H1 (cell line): ENCODE data around the gene ZC3H12C. TPM values are rescaled to one million over a fixed set of nuclear protein-coding genes. Genes with fewer than 3 reads are reported as not detected.

Experiments
- CTCF ChIA-PET: fragments of 300-600 bp; sonication (Branson Sonifier 250); formaldehyde crosslinking; loops from one replicate; lab custom pipeline; 2021; ENCODE audit not compliant: partially characterized antibody; lab: Charles Lee
- POLR2A ChIA-PET: fragments of 300-600 bp; sonication (Branson Sonifier 250); formaldehyde crosslinking; loops from one replicate; lab custom pipeline; 2021; ENCODE audit warnings: inconsistent platforms; ENCODE audit not compliant: partially characterized antibody; lab: Charles Lee
- DNase-seq, 2 experiments: peaks; one replicate each; pipeline versions ENCODE4 v3.0.0 to v3.0.0-alpha.2; 2010 to 2022; ENCODE audit warnings: low spot score in 2 of 2, low read depth in 1 of 2, mixed read lengths in 1 of 2
- FAIRE-seq: peaks from 2 replicates; lab custom pipeline; 2011; peaks lifted over from hg19 to GRCh38; lab: Jason Lieb, UNC
- H2AFZ ChIP-seq: 2 replicates; pipeline ENCODE4 v1.8.1; 2012; ENCODE audit warnings: low read length, inconsistent platforms
- H2AK5ac ChIP-seq: 2 replicates; pipeline ENCODE4 v1.6.1; 2013; ENCODE audit warnings: low read depth, low read length
- H2BK120ac ChIP-seq: replicated peaks from 2 replicates; pipeline ENCODE3; 2013; ENCODE audit warnings: low read depth, low read length, inconsistent platforms
- H2BK12ac ChIP-seq: 2 replicates; pipeline ENCODE4 v1.6.1; 2013; ENCODE audit warnings: low read depth, low read length
- H2BK15ac ChIP-seq: 2 replicates; pipeline ENCODE4 v1.6.1; 2013; ENCODE audit warnings: low read length
- H2BK20ac ChIP-seq: 2 replicates; pipeline ENCODE4 v1.6.1; 2013; ENCODE audit warnings: low read length
- H2BK5ac ChIP-seq: 2 replicates; pipeline ENCODE4 v1.6.1; 2013; ENCODE audit warnings: low read depth, low read length
- H3K14ac ChIP-seq: 2 replicates; pipeline ENCODE4 v1.6.1; 2013; ENCODE audit warnings: inconsistent platforms; ENCODE audit not compliant: insufficient read length
- H3K18ac ChIP-seq: 2 replicates; pipeline ENCODE4 v1.6.1; 2013; ENCODE audit warnings: low read length; ENCODE audit errors: extremely low read depth
- H3K23ac ChIP-seq: 2 replicates; pipeline ENCODE4 v1.6.1; 2013; ENCODE audit warnings: inconsistent platforms; ENCODE audit not compliant: insufficient read length
- H3K23me2 ChIP-seq: 2 replicates; pipeline ENCODE4 v1.6.1; 2013; ENCODE audit warnings: low read depth, low read length
- H3K27ac ChIP-seq: 2 replicates; pipeline ENCODE4 v1.6.1; 2011; ENCODE audit warnings: low read depth, low read length, inconsistent platforms
- H3K27me3 ChIP-seq, 4 experiments: replicated peaks in 1 of 4; 1 replicate in 1 of 4; 2 replicates in 3 of 4; pipeline versions ENCODE4 v1.6.1 to v1.8.1; 2011 to 2013; ENCODE audit warnings: low read length in 3 of 4, mild to moderate bottlenecking in 3 of 4, inconsistent platforms in 2 of 4, mixed read lengths in 2 of 4, moderate library complexity in 1 of 4; ENCODE audit not compliant: control insufficient read depth in 3 of 4, insufficient read depth in 3 of 4; ENCODE audit errors: extremely low read depth in 1 of 4
- H3K36me3 ChIP-seq, 4 experiments: 2 replicates each; pipeline versions ENCODE4 v1.6.1 to v1.8.1; 2011 to 2013; ENCODE audit warnings: mild to moderate bottlenecking in 4 of 4, low read length in 3 of 4, moderate library complexity in 2 of 4, control low read depth in 1 of 4, inconsistent platforms in 1 of 4; ENCODE audit not compliant: insufficient read depth in 4 of 4, control insufficient read depth in 2 of 4
- H3K4ac ChIP-seq: replicated peaks from 2 replicates; pipeline ENCODE3; 2013; ENCODE audit warnings: low read length, low read depth, mixed read lengths, inconsistent platforms; ENCODE audit not compliant: insufficient read length
- H3K4me1 ChIP-seq, 4 experiments: replicated peaks in 1 of 4; 1 replicate in 1 of 4; 2 replicates in 3 of 4; pipeline versions ENCODE4 v1.6.1 to v1.8.1; 2011 to 2013; ENCODE audit warnings: low read length in 3 of 4, inconsistent platforms in 2 of 4, mixed read lengths in 1 of 4; ENCODE audit not compliant: insufficient read depth in 4 of 4, control insufficient read depth in 3 of 4
- H3K4me2 ChIP-seq, 2 experiments: 2 replicates each; pipeline versions ENCODE4 v1.6.1 to v1.8.1; 2011 to 2013; ENCODE audit warnings: low read depth in 2 of 2, low read length in 2 of 2, control low read depth in 1 of 2, inconsistent platforms in 1 of 2, mild to moderate bottlenecking in 1 of 2; ENCODE audit not compliant: insufficient read depth in 1 of 2
- H3K4me3 ChIP-seq, 4 experiments: fragments of 200-600, 300-600 bp in 1 of 4; sonication (generic), shearing (Covaris generic), sonication (Bioruptor Twin) in 1 of 4; 2 replicates each; pipeline versions ENCODE4 v1.5.1 to v1.8.1; 2011 to 2016; ENCODE audit warnings: low read length in 4 of 4, low read depth in 3 of 4, control low read depth in 2 of 4, inconsistent platforms in 2 of 4, mild to moderate bottlenecking in 2 of 4, mixed read lengths in 1 of 4, moderate library complexity in 1 of 4; ENCODE audit not compliant: insufficient read depth in 2 of 4; ENCODE audit errors: extremely low read depth in 1 of 4
- H3K56ac ChIP-seq: replicated peaks from 2 replicates; pipeline ENCODE3; 2013; ENCODE audit warnings: low read depth, mild to moderate bottlenecking, mixed read lengths, low read length, inconsistent platforms; ENCODE audit not compliant: insufficient read length
- H3K79me1 ChIP-seq: 2 replicates; pipeline ENCODE4 v1.6.1; 2013; ENCODE audit warnings: low read depth, low read length, control low read depth
- H3K79me2 ChIP-seq, 2 experiments: 2 replicates each; pipeline versions ENCODE4 v1.6.1 to v1.8.1; 2012 to 2013; ENCODE audit warnings: low read length in 2 of 2, mild to moderate bottlenecking in 2 of 2, inconsistent platforms in 1 of 2; ENCODE audit not compliant: insufficient read depth in 2 of 2, control insufficient read depth in 1 of 2
- H3K9ac ChIP-seq, 4 experiments: replicated peaks in 1 of 4; 1 replicate in 1 of 4; 2 replicates in 3 of 4; pipeline versions ENCODE4 v1.6.1 to v1.8.1; 2011 to 2013; ENCODE audit warnings: low read depth in 3 of 4, low read length in 3 of 4, control low read depth in 2 of 4, mild to moderate bottlenecking in 2 of 4, moderate library complexity in 2 of 4, inconsistent platforms in 1 of 4; ENCODE audit errors: extremely low read depth in 1 of 4
- H3K9me3 ChIP-seq, 2 experiments: 2 replicates each; pipeline versions ENCODE4 v1.6.1 to v1.8.1; 2012 to 2013; ENCODE audit warnings: mild to moderate bottlenecking in 2 of 2, moderate library complexity in 2 of 2, control low read depth in 1 of 2, inconsistent platforms in 1 of 2, low read depth in 1 of 2, low read length in 1 of 2, mixed read lengths in 1 of 2; ENCODE audit not compliant: insufficient read depth in 2 of 2
- H4K20me1 ChIP-seq, 2 experiments: replicated peaks in 1 of 2; 2 replicates each; pipeline versions ENCODE3 to v1.8.1; 2011 to 2013; ENCODE audit warnings: inconsistent platforms in 2 of 2, low read length in 2 of 2, mild to moderate bottlenecking in 1 of 2; ENCODE audit not compliant: insufficient read depth in 2 of 2, control insufficient read depth in 1 of 2
- H4K5ac ChIP-seq: 2 replicates; pipeline ENCODE4 v1.6.1; 2013; ENCODE audit warnings: low read length, low read depth, mixed read lengths, inconsistent platforms; ENCODE audit not compliant: insufficient read length
- H4K8ac ChIP-seq: 2 replicates; pipeline ENCODE4 v1.8.0; 2013; ENCODE audit warnings: mild to moderate bottlenecking, moderate library complexity, low read length, inconsistent platforms; ENCODE audit not compliant: insufficient read depth; ENCODE audit errors: extremely low read depth
- H4K91ac ChIP-seq: replicated peaks from 2 replicates; pipeline ENCODE3; 2013; ENCODE audit warnings: low read length, mixed read lengths, inconsistent platforms; ENCODE audit not compliant: insufficient read length
- CEBPB ChIP-seq: IDR thresholded peaks from 2 replicates; pipeline ENCODE4 v1.6.1; 2012; ENCODE audit warnings: low read depth, low read length
- CTBP2 ChIP-seq: IDR thresholded peaks from 2 replicates; pipeline ENCODE4 v1.7.0; 2011; ENCODE audit warnings: borderline replicate concordance, mild to moderate bottlenecking, moderate library complexity, mixed read lengths, low read length; ENCODE audit not compliant: insufficient read depth, insufficient read length
- EZH2 ChIP-seq: fragments of 200-600 bp; sonication (generic); IDR thresholded peaks from 2 replicates; pipeline ENCODE4 v1.7.1; 2012; ENCODE audit warnings: low read depth, mild to moderate bottlenecking, moderate library complexity, low read length, inconsistent platforms; ENCODE audit not compliant: severe bottlenecking
- HDAC2 ChIP-seq, 2 experiments: fragments of 300-600 bp in 1 of 2; sonication (generic) in 1 of 2; IDR thresholded peaks; 2 replicates each; pipeline ENCODE4 v1.6.1; 2011 to 2012; ENCODE audit warnings: low read depth in 2 of 2, low read length in 2 of 2, mild to moderate bottlenecking in 2 of 2, moderate library complexity in 2 of 2, borderline replicate concordance in 1 of 2, inconsistent platforms in 1 of 2
- NANOG ChIP-seq: IDR thresholded peaks from 2 replicates; pipeline ENCODE4 v1.6.1; 2011; ENCODE audit warnings: low read length, low read depth, mild to moderate bottlenecking, inconsistent platforms; ENCODE audit not compliant: insufficient read depth, poor library complexity, severe bottlenecking
- POLR2A ChIP-seq, 2 experiments: IDR thresholded peaks; 1 replicate in 1 of 2; 2 replicates in 1 of 2; pipeline ENCODE4 v1.6.1; 2011; ENCODE audit warnings: low read depth in 2 of 2, low read length in 2 of 2, mild to moderate bottlenecking in 2 of 2; ENCODE audit errors: control extremely low read depth in 1 of 2
- SIRT6 ChIP-seq: IDR thresholded peaks from one replicate; pipeline ENCODE4 v1.7.1; 2012; ENCODE audit warnings: low read length, inconsistent platforms
- SRF ChIP-seq: IDR thresholded peaks from 2 replicates; pipeline ENCODE4 v1.6.1; 2011; ENCODE audit warnings: mild to moderate bottlenecking, low read depth, low read length, moderate library complexity
- USF2 ChIP-seq: IDR thresholded peaks from 2 replicates; pipeline ENCODE4 v1.6.1; 2011; ENCODE audit warnings: low read length, improper control_type of control experiment
- YY1 ChIP-seq: IDR thresholded peaks from 2 replicates; pipeline ENCODE4 v1.6.1; 2011; ENCODE audit warnings: low read depth, mild to moderate bottlenecking, low read length
- WGBS, 2 experiments: shearing (Covaris generic) in 1 of 2; methylation state at CpG; one replicate each; pipeline versions ENCODE4 v1.1.6 to v1.1.7; 2013 to 2015; ENCODE audit warnings: low lambda C conversion rate in 2 of 2, mixed read lengths in 2 of 2, inconsistent platforms in 1 of 2, low coverage in 1 of 2, missing lambda C conversion rate in 1 of 2; ENCODE audit not compliant: insufficient replicate concordance in 2 of 2, insufficient coverage in 1 of 2, insufficient read length in 1 of 2; ENCODE audit errors: extremely low coverage in 1 of 2, missing lambda C conversion rate in 1 of 2; 5-methylcytosine and 5-hydroxymethylcytosine counted together
- polyA plus RNA-seq, 7 experiments: library from polyadenylated mRNA; depleted of rRNA in 3 of 7; stranded (reverse) in 5 of 7; unstranded in 2 of 7; fragments of >200 nt in 5 of 7; fragments of 200-250 nt in 2 of 7; gene quantifications; 1 replicate in 5 of 7; 2 replicates in 1 of 7; 4 replicates in 1 of 7; pipeline versions ENCODE4 v1.2.1 to v1.2.3, GENCODE V29; 2011 to 2013; ENCODE audit warnings: missing spikeins in 2 of 7, mixed read lengths in 2 of 7
- total RNA-seq: library from RNA; stranded (reverse); fragmentation: NEBNext Ultra II Directional; extraction: Animal tissue kit (Norgen Biotek cat#: 25700); gene quantifications from 2 replicates; pipeline ENCODE4 v1.2.1, GENCODE V29; 2021
- TF ChIP-seq, protein P1 (sequence below): IDR thresholded peaks from 2 replicates; pipeline ENCODE4 v1.6.1; 2012; ENCODE audit warnings: inconsistent platforms

ZC3H12C gene
- total and polyA plus RNA-seq, 2 of the 8 experiments (the other 6 are each of a cell fraction or from before 2014, with no cell fraction given): 2.0 to 2.7 TPM

DNA sequence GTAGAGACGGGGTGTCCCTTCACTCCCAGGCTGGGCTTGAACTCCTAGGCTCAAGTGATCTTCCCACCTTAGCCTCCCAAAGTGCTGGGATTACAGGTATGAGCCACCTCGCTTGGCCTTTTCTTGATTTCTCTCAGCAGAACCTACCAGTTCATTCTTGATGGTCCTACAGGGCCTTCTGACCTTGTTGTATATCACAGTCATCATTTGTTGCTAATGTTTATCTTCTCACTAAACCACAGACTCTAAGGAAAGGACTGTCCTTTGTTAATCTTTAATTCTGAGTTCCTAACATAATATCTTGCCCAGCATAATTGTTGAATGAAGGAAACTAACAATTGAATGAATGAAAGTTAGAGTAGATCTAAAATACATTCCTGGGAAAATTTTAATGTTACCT, 22.0 kb upstream of the ZC3H12C start:
- H3K18ac ChIP-seq: no peak overlapping the region
- no peak overlapping the region for H4K8ac ChIP-seq
- H4K91ac ChIP-seq: no peak overlapping the region
- ChIA-PET CTCF (no interaction called here), POLR2A (no interaction called here)
- no peak overlapping the region for H2BK12ac ChIP-seq
- no peaks in the 10 kb centered on the region for H3K79me2 ChIP-seq
- no peak overlapping the region for H2BK120ac ChIP-seq
- H3K56ac ChIP-seq: no peak overlapping the region
- H3K4me2 ChIP-seq: no peak overlapping the region
- no peak overlapping the region for H3K4ac ChIP-seq
- no peak overlapping the region for H3K9ac ChIP-seq
- no peaks in the 10 kb centered on the region for H3K23me2 ChIP-seq
- H2BK5ac ChIP-seq: no peak overlapping the region
- H4K5ac ChIP-seq: no peak overlapping the region
- no peak overlapping the region for H2BK15ac ChIP-seq
- H2AFZ ChIP-seq: no peak overlapping the region
- H3K27me3 ChIP-seq: no peaks in the 10 kb centered on the region
- no peak overlapping the region for H3K23ac ChIP-seq
- H3K9me3 ChIP-seq: no peaks in the 10 kb centered on the region
- 88% methylated on average over 2 of the region's 2 CpGs; no CpG with 5 or more reads in 1 of the 2 experiments for WGBS, 2 experiments
- no peaks in the 10 kb centered on the region for H3K79me1 ChIP-seq
- no peaks in the 10 kb centered on the region for H3K36me3 ChIP-seq
- DNase-seq (no peak), FAIRE-seq (no peak)
- no peak overlapping the region for H2AK5ac ChIP-seq
- no peak overlapping the region for H3K14ac ChIP-seq
- no peak overlapping the region for H2BK20ac ChIP-seq
- peaks cover 2 to 5% (median 4%) of the 10 kb centered on the region in 4 experiments; a peak in 4 of 7 replicates for H3K4me1 ChIP-seq
- H3K27ac ChIP-seq: no peak overlapping the region
- TF ChIP-seq, protein P1, sequence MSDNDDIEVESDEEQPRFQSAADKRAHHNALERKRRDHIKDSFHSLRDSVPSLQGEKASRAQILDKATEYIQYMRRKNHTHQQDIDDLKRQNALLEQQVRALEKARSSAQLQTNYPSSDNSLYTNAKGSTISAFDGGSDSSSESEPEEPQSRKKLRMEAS: no peak
- TF ChIP-seq EZH2 (no peak), POLR2A (IDR thresholded peaks at IDR 0.05; ENCODE audit: control extremely low read depth in 1 of 2, low read depth in 2 of 2, low read length in 2 of 2) (no peak), NANOG (no peak), CTBP2 (no peak), YY1 (no peak), SIRT6 (no peak), USF2 (no peak), CEBPB (no peak), SRF (no peak), HDAC2 (IDR thresholded peaks at IDR 0.05; ENCODE audit: borderline replicate concordance in 1 of 2, low read depth in 2 of 2, low read length in 2 of 2) (no peak)
- no peaks in the 10 kb centered on the region for H4K20me1 ChIP-seq
- H3K4me3 ChIP-seq: no peak overlapping the region
